H1 (cell line): ENCODE results near the gene NCKAP1. TPM values are rescaled to one million over a fixed set of nuclear protein-coding genes. Genes with fewer than 3 reads are reported as not detected.

ENCODE experiments used
- CTCF ChIA-PET: fragments of 300-600 bp; sonication (Branson Sonifier 250); formaldehyde crosslinking; loops from one replicate; lab custom pipeline; 2021; ENCODE audit not compliant: partially characterized antibody; lab: Charles Lee
- POLR2A ChIA-PET: fragments of 300-600 bp; sonication (Branson Sonifier 250); formaldehyde crosslinking; loops from one replicate; lab custom pipeline; 2021; ENCODE audit warnings: inconsistent platforms; ENCODE audit not compliant: partially characterized antibody; lab: Charles Lee
- DNase-seq, 2 experiments: peaks; one replicate each; pipeline versions ENCODE4 v3.0.0 to v3.0.0-alpha.2; 2010 to 2022; ENCODE audit warnings: low spot score in 2 of 2, low read depth in 1 of 2, mixed read lengths in 1 of 2
- FAIRE-seq: peaks from 2 replicates; lab custom pipeline; 2011; peaks lifted over from hg19 to GRCh38; lab: Jason Lieb, UNC
- H2AFZ ChIP-seq: 2 replicates; pipeline ENCODE4 v1.8.1; 2012; ENCODE audit warnings: low read length, inconsistent platforms
- H2AK5ac ChIP-seq: 2 replicates; pipeline ENCODE4 v1.6.1; 2013; ENCODE audit warnings: low read depth, low read length
- H2BK120ac ChIP-seq: replicated peaks from 2 replicates; pipeline ENCODE3; 2013; ENCODE audit warnings: low read depth, low read length, inconsistent platforms
- H2BK12ac ChIP-seq: 2 replicates; pipeline ENCODE4 v1.6.1; 2013; ENCODE audit warnings: low read depth, low read length
- H2BK15ac ChIP-seq: 2 replicates; pipeline ENCODE4 v1.6.1; 2013; ENCODE audit warnings: low read length
- H2BK20ac ChIP-seq: 2 replicates; pipeline ENCODE4 v1.6.1; 2013; ENCODE audit warnings: low read length
- H2BK5ac ChIP-seq: 2 replicates; pipeline ENCODE4 v1.6.1; 2013; ENCODE audit warnings: low read depth, low read length
- H3K14ac ChIP-seq: 2 replicates; pipeline ENCODE4 v1.6.1; 2013; ENCODE audit warnings: inconsistent platforms; ENCODE audit not compliant: insufficient read length
- H3K18ac ChIP-seq: 2 replicates; pipeline ENCODE4 v1.6.1; 2013; ENCODE audit warnings: low read length; ENCODE audit errors: extremely low read depth
- H3K23ac ChIP-seq: 2 replicates; pipeline ENCODE4 v1.6.1; 2013; ENCODE audit warnings: inconsistent platforms; ENCODE audit not compliant: insufficient read length
- H3K23me2 ChIP-seq: 2 replicates; pipeline ENCODE4 v1.6.1; 2013; ENCODE audit warnings: low read depth, low read length
- H3K27ac ChIP-seq: 2 replicates; pipeline ENCODE4 v1.6.1; 2011; ENCODE audit warnings: low read depth, low read length, inconsistent platforms
- H3K27me3 ChIP-seq, 4 experiments: replicated peaks in 1 of 4; 1 replicate in 1 of 4; 2 replicates in 3 of 4; pipeline versions ENCODE4 v1.6.1 to v1.8.1; 2011 to 2013; ENCODE audit warnings: low read length in 3 of 4, mild to moderate bottlenecking in 3 of 4, inconsistent platforms in 2 of 4, mixed read lengths in 2 of 4, moderate library complexity in 1 of 4; ENCODE audit not compliant: control insufficient read depth in 3 of 4, insufficient read depth in 3 of 4; ENCODE audit errors: extremely low read depth in 1 of 4
- H3K36me3 ChIP-seq, 4 experiments: 2 replicates each; pipeline versions ENCODE4 v1.6.1 to v1.8.1; 2011 to 2013; ENCODE audit warnings: mild to moderate bottlenecking in 4 of 4, low read length in 3 of 4, moderate library complexity in 2 of 4, control low read depth in 1 of 4, inconsistent platforms in 1 of 4; ENCODE audit not compliant: insufficient read depth in 4 of 4, control insufficient read depth in 2 of 4
- H3K4ac ChIP-seq: replicated peaks from 2 replicates; pipeline ENCODE3; 2013; ENCODE audit warnings: low read length, low read depth, mixed read lengths, inconsistent platforms; ENCODE audit not compliant: insufficient read length
- H3K4me1 ChIP-seq, 4 experiments: replicated peaks in 1 of 4; 1 replicate in 1 of 4; 2 replicates in 3 of 4; pipeline versions ENCODE4 v1.6.1 to v1.8.1; 2011 to 2013; ENCODE audit warnings: low read length in 3 of 4, inconsistent platforms in 2 of 4, mixed read lengths in 1 of 4; ENCODE audit not compliant: insufficient read depth in 4 of 4, control insufficient read depth in 3 of 4
- H3K4me2 ChIP-seq, 2 experiments: 2 replicates each; pipeline versions ENCODE4 v1.6.1 to v1.8.1; 2011 to 2013; ENCODE audit warnings: low read depth in 2 of 2, low read length in 2 of 2, control low read depth in 1 of 2, inconsistent platforms in 1 of 2, mild to moderate bottlenecking in 1 of 2; ENCODE audit not compliant: insufficient read depth in 1 of 2
- H3K4me3 ChIP-seq, 4 experiments: fragments of 200-600, 300-600 bp in 1 of 4; sonication (generic), shearing (Covaris generic), sonication (Bioruptor Twin) in 1 of 4; 2 replicates each; pipeline versions ENCODE4 v1.5.1 to v1.8.1; 2011 to 2016; ENCODE audit warnings: low read length in 4 of 4, low read depth in 3 of 4, control low read depth in 2 of 4, inconsistent platforms in 2 of 4, mild to moderate bottlenecking in 2 of 4, mixed read lengths in 1 of 4, moderate library complexity in 1 of 4; ENCODE audit not compliant: insufficient read depth in 2 of 4; ENCODE audit errors: extremely low read depth in 1 of 4
- H3K56ac ChIP-seq: replicated peaks from 2 replicates; pipeline ENCODE3; 2013; ENCODE audit warnings: low read depth, mild to moderate bottlenecking, mixed read lengths, low read length, inconsistent platforms; ENCODE audit not compliant: insufficient read length
- H3K79me1 ChIP-seq: 2 replicates; pipeline ENCODE4 v1.6.1; 2013; ENCODE audit warnings: low read depth, low read length, control low read depth
- H3K79me2 ChIP-seq, 2 experiments: 2 replicates each; pipeline versions ENCODE4 v1.6.1 to v1.8.1; 2012 to 2013; ENCODE audit warnings: low read length in 2 of 2, mild to moderate bottlenecking in 2 of 2, inconsistent platforms in 1 of 2; ENCODE audit not compliant: insufficient read depth in 2 of 2, control insufficient read depth in 1 of 2
- H3K9ac ChIP-seq, 4 experiments: replicated peaks in 1 of 4; 1 replicate in 1 of 4; 2 replicates in 3 of 4; pipeline versions ENCODE4 v1.6.1 to v1.8.1; 2011 to 2013; ENCODE audit warnings: low read depth in 3 of 4, low read length in 3 of 4, control low read depth in 2 of 4, mild to moderate bottlenecking in 2 of 4, moderate library complexity in 2 of 4, inconsistent platforms in 1 of 4; ENCODE audit errors: extremely low read depth in 1 of 4
- H3K9me3 ChIP-seq, 2 experiments: 2 replicates each; pipeline versions ENCODE4 v1.6.1 to v1.8.1; 2012 to 2013; ENCODE audit warnings: mild to moderate bottlenecking in 2 of 2, moderate library complexity in 2 of 2, control low read depth in 1 of 2, inconsistent platforms in 1 of 2, low read depth in 1 of 2, low read length in 1 of 2, mixed read lengths in 1 of 2; ENCODE audit not compliant: insufficient read depth in 2 of 2
- H4K20me1 ChIP-seq, 2 experiments: replicated peaks in 1 of 2; 2 replicates each; pipeline versions ENCODE3 to v1.8.1; 2011 to 2013; ENCODE audit warnings: inconsistent platforms in 2 of 2, low read length in 2 of 2, mild to moderate bottlenecking in 1 of 2; ENCODE audit not compliant: insufficient read depth in 2 of 2, control insufficient read depth in 1 of 2
- H4K5ac ChIP-seq: 2 replicates; pipeline ENCODE4 v1.6.1; 2013; ENCODE audit warnings: low read length, low read depth, mixed read lengths, inconsistent platforms; ENCODE audit not compliant: insufficient read length
- H4K8ac ChIP-seq: 2 replicates; pipeline ENCODE4 v1.8.0; 2013; ENCODE audit warnings: mild to moderate bottlenecking, moderate library complexity, low read length, inconsistent platforms; ENCODE audit not compliant: insufficient read depth; ENCODE audit errors: extremely low read depth
- H4K91ac ChIP-seq: replicated peaks from 2 replicates; pipeline ENCODE3; 2013; ENCODE audit warnings: low read length, mixed read lengths, inconsistent platforms; ENCODE audit not compliant: insufficient read length
- CEBPB ChIP-seq: IDR thresholded peaks from 2 replicates; pipeline ENCODE4 v1.6.1; 2012; ENCODE audit warnings: low read depth, low read length
- KDM4A ChIP-seq: IDR thresholded peaks from one replicate; pipeline ENCODE4 v1.7.1; 2012; ENCODE audit warnings: low read depth, mild to moderate bottlenecking, moderate library complexity, low read length, inconsistent platforms; ENCODE audit not compliant: severe bottlenecking
- MAFK ChIP-seq: IDR thresholded peaks from 2 replicates; pipeline ENCODE4 v1.6.1; 2012; ENCODE audit warnings: low read depth, mild to moderate bottlenecking, improper control_type of control experiment, low read length
- PHF8 ChIP-seq: fragments of 200-600 bp; sonication (generic); conservative IDR thresholded peaks from 2 replicates; pipeline ENCODE4 v1.7.1; 2012; ENCODE audit warnings: low read depth, mild to moderate bottlenecking, inconsistent platforms, low read length, moderate library complexity
- POLR2A ChIP-seq, 2 experiments: IDR thresholded peaks; 1 replicate in 1 of 2; 2 replicates in 1 of 2; pipeline ENCODE4 v1.6.1; 2011; ENCODE audit warnings: low read depth in 2 of 2, low read length in 2 of 2, mild to moderate bottlenecking in 2 of 2; ENCODE audit errors: control extremely low read depth in 1 of 2
- POU5F1 ChIP-seq: IDR thresholded peaks from 2 replicates; pipeline ENCODE4 v1.6.1; 2011; ENCODE audit warnings: low read depth, mild to moderate bottlenecking, low read length, moderate library complexity
- SAP30 ChIP-seq: fragments of 300-600 bp; sonication (generic); IDR thresholded peaks from 2 replicates; pipeline ENCODE4 v1.7.1; 2012; ENCODE audit warnings: low read length, moderate library complexity, mild to moderate bottlenecking, inconsistent platforms; ENCODE audit not compliant: insufficient read depth, insufficient replicate concordance
- SP1 ChIP-seq: IDR thresholded peaks from 2 replicates; pipeline ENCODE4 v1.6.1; 2011; ENCODE audit warnings: low read depth, low read length
- SP2 ChIP-seq: IDR thresholded peaks from 2 replicates; pipeline ENCODE4 v1.6.1; 2012; ENCODE audit warnings: mild to moderate bottlenecking, low read length, inconsistent platforms
- SP4 ChIP-seq: IDR thresholded peaks from 2 replicates; pipeline ENCODE4 v1.6.1; 2012; ENCODE audit warnings: low read length, inconsistent platforms
- WGBS, 2 experiments: shearing (Covaris generic) in 1 of 2; methylation state at CpG; one replicate each; pipeline versions ENCODE4 v1.1.6 to v1.1.7; 2013 to 2015; ENCODE audit warnings: low lambda C conversion rate in 2 of 2, mixed read lengths in 2 of 2, inconsistent platforms in 1 of 2, low coverage in 1 of 2, missing lambda C conversion rate in 1 of 2; ENCODE audit not compliant: insufficient replicate concordance in 2 of 2, insufficient coverage in 1 of 2, insufficient read length in 1 of 2; ENCODE audit errors: extremely low coverage in 1 of 2, missing lambda C conversion rate in 1 of 2; 5-methylcytosine and 5-hydroxymethylcytosine counted together
- polyA plus RNA-seq, 7 experiments: library from polyadenylated mRNA; depleted of rRNA in 3 of 7; stranded (reverse) in 5 of 7; unstranded in 2 of 7; fragments of >200 nt in 5 of 7; fragments of 200-250 nt in 2 of 7; gene quantifications; 1 replicate in 5 of 7; 2 replicates in 1 of 7; 4 replicates in 1 of 7; pipeline versions ENCODE4 v1.2.1 to v1.2.3, GENCODE V29; 2011 to 2013; ENCODE audit warnings: missing spikeins in 2 of 7, mixed read lengths in 2 of 7
- total RNA-seq: library from RNA; stranded (reverse); fragmentation: NEBNext Ultra II Directional; extraction: Animal tissue kit (Norgen Biotek cat#: 25700); gene quantifications from 2 replicates; pipeline ENCODE4 v1.2.1, GENCODE V29; 2021
- TF ChIP-seq, protein P1 (sequence below), 3 experiments: IDR thresholded peaks; 1 replicate in 2 of 3; 2 replicates in 1 of 3; pipeline versions ENCODE4 v1.5.1 to v1.6.1; 2011; ENCODE audit warnings: low read length in 3 of 3, mild to moderate bottlenecking in 3 of 3, inconsistent platforms in 2 of 3, low read depth in 1 of 3, moderate library complexity in 1 of 3; ENCODE audit not compliant: insufficient read depth in 1 of 3; ENCODE audit errors: control extremely low read depth in 1 of 3

Gene NCKAP1
- total and polyA plus RNA-seq, 2 of the 8 experiments (the other 6 are each of a cell fraction or from before 2014, with no cell fraction given), result 90.8 to 173 TPM

DNA sequence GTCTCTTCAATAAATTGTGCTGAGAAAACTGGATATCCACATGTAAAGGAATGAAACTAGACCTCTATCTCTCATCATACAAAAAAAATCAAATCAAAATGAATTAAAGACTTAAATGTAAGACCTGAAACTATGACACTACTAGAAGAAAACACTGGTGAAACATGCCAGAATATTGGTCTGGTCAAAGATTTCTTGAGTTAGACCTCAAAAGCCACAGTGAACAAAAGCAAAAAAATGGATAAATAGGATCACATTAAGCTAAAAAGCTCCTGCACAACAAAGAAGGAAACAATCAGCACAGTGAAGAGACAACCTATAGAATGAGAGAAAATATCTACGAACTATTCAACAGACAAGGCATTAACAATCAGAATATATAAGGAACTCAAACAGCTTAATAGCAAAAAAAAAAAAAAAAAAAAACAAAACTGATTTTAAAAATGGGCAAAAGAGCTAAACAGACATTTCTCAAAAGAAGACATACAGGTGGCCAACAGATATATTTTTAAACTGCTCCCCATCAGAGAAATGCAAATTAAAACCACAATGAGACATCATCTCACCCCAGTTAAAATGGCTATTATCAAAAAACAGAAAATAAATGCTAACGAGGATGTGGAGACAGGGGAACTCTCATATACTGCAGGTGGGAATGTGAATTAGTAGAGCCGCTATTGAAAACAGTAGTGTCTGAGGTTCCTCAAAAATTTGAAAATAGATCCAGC, 66.3 kb downstream of the NCKAP1 start:
- no peak overlapping the region for H4K8ac ChIP-seq
- H4K91ac ChIP-seq, result no peak overlapping the region
- H2BK5ac ChIP-seq, result no peak overlapping the region
- ChIA-PET CTCF (interaction anchor here (0.7 to 0.9 kb wide), 2 partner anchors 188 to 247 kb away, joined by 3 to 4 read pairs; no protein-coding TSS in a partner anchor), POLR2A (no interaction called here)
- no peak overlapping the region for H3K4me3 ChIP-seq
- peaks cover 0 to 1% (median 0%) of the 10 kb centered on the region in 4 experiments; a peak in 1 of 7 replicates for H3K27me3 ChIP-seq
- H2BK120ac ChIP-seq, result no peak overlapping the region
- no peak for DNase-seq
- H4K20me1 ChIP-seq, result peaks cover 0 to 1% of the 10 kb centered on the region in 2 experiments
- FAIRE-seq, result no peak
- no peaks in the 10 kb centered on the region for H3K9me3 ChIP-seq
- no peaks in the 10 kb centered on the region for H3K4me1 ChIP-seq
- H2AK5ac ChIP-seq, result no peak overlapping the region
- H3K4me2 ChIP-seq, result no peak overlapping the region
- H3K36me3 ChIP-seq, result peaks cover 0 to 51% (median 18%) of the 10 kb centered on the region in 4 experiments; a peak in 5 of 8 replicates
- no peak overlapping the region for H3K56ac ChIP-seq
- H3K9ac ChIP-seq, result no peak overlapping the region
- no peak overlapping the region for H2BK20ac ChIP-seq
- no peaks in the 10 kb centered on the region for H3K23me2 ChIP-seq
- H2BK12ac ChIP-seq, result no peak overlapping the region
- WGBS, 2 experiments, result 77% methylated on average over 3 of the region's 3 CpGs; no CpG with 5 or more reads in 1 of the 2 experiments
- H3K79me2 ChIP-seq, result peaks cover 0 to 22% of the 10 kb centered on the region in 2 experiments; a peak in 2 of 4 replicates
- no peaks in the 10 kb centered on the region for H3K79me1 ChIP-seq
- no peak overlapping the region for H3K18ac ChIP-seq
- no peak overlapping the region for H3K14ac ChIP-seq
- no peak overlapping the region for H3K23ac ChIP-seq
- no peak overlapping the region for H2BK15ac ChIP-seq
- no peak overlapping the region for H4K5ac ChIP-seq
- H2AFZ ChIP-seq, result no peak overlapping the region
- H3K27ac ChIP-seq, result no peak overlapping the region
- H3K4ac ChIP-seq, result no peak overlapping the region
- TF ChIP-seq PHF8, result no peak
- TF ChIP-seq SP4, result no peak
- TF ChIP-seq POU5F1, result no peak
- no peak for TF ChIP-seq SAP30
- TF ChIP-seq SP2, result no peak
- TF ChIP-seq, protein P1, sequence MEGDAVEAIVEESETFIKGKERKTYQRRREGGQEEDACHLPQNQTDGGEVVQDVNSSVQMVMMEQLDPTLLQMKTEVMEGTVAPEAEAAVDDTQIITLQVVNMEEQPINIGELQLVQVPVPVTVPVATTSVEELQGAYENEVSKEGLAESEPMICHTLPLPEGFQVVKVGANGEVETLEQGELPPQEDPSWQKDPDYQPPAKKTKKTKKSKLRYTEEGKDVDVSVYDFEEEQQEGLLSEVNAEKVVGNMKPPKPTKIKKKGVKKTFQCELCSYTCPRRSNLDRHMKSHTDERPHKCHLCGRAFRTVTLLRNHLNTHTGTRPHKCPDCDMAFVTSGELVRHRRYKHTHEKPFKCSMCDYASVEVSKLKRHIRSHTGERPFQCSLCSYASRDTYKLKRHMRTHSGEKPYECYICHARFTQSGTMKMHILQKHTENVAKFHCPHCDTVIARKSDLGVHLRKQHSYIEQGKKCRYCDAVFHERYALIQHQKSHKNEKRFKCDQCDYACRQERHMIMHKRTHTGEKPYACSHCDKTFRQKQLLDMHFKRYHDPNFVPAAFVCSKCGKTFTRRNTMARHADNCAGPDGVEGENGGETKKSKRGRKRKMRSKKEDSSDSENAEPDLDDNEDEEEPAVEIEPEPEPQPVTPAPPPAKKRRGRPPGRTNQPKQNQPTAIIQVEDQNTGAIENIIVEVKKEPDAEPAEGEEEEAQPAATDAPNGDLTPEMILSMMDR (IDR thresholded peaks at IDR 0.05; ENCODE audit: control extremely low read depth in 1 of 3, insufficient read depth in 1 of 3, low read depth in 1 of 3, low read length in 3 of 3), result no peak
- TF ChIP-seq KDM4A, result no peak
- TF ChIP-seq MAFK, result no peak
- TF ChIP-seq CEBPB, result no peak
- no peak for TF ChIP-seq SP1
- TF ChIP-seq POLR2A (IDR thresholded peaks at IDR 0.05; ENCODE audit: control extremely low read depth in 1 of 2, low read depth in 2 of 2, low read length in 2 of 2), result no peak
